ENCODE data around the gene PXYLP1. TPM values are rescaled to one million over a fixed set of nuclear protein-coding genes. Genes with fewer than 3 reads are reported as not detected.

Gene PXYLP1
- total RNA-seq, 1 experiment from 2014 or later = 16.3 TPM

DNA sequence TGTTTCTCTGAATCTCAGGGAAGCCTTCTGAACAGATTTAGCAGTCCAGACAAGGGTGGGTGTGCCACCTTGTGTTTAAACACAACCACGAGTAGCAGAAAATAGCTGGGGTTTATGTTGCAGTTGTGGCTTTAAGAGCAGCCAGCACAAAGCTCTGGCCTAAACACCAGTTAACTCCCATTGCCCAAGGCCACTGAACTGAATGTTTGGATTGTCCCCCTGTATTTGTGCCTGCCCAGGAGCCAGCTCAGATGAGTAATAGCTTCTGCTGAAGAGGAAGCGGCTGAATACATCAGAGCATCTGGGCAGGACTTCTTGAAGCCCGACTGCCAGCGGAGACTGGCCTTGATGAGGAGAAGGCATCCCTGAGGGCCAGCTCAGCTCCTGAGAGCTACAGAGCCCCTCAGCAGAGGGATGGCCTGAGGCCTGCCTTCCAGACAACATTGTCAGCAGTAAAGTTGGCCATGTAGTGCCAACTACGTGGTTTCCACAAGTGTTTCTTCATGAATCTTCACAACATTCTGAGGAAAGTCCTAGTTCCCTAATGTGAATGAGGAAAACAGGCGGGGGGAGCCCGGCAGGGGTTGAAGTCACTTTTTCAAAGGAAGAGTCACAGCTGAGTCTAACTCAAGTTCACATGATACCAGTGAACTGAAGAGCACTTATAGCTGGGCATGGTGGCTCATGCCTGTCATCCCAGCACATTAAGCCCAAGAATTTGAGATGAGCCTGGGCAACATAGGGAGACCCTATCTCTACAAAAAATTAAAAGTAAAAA lies 70.9 kb downstream of the PXYLP1 start:
- H3K36me3 Mint-ChIP-seq (ENCODE audit: insufficient read depth, unreplicated experiment) = no peaks in the 10 kb centered on the region
- TF ChIP-seq, protein P1, sequence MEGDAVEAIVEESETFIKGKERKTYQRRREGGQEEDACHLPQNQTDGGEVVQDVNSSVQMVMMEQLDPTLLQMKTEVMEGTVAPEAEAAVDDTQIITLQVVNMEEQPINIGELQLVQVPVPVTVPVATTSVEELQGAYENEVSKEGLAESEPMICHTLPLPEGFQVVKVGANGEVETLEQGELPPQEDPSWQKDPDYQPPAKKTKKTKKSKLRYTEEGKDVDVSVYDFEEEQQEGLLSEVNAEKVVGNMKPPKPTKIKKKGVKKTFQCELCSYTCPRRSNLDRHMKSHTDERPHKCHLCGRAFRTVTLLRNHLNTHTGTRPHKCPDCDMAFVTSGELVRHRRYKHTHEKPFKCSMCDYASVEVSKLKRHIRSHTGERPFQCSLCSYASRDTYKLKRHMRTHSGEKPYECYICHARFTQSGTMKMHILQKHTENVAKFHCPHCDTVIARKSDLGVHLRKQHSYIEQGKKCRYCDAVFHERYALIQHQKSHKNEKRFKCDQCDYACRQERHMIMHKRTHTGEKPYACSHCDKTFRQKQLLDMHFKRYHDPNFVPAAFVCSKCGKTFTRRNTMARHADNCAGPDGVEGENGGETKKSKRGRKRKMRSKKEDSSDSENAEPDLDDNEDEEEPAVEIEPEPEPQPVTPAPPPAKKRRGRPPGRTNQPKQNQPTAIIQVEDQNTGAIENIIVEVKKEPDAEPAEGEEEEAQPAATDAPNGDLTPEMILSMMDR (IDR thresholded peaks at IDR 0.05; ENCODE audit: unreplicated experiment) = no peak
- no peak for DNase-seq
- intact Hi-C loops (cut with micrococcal nuclease; ENCODE audit: unreplicated experiment) = loop anchor here (1.0 to 10.0 kb wide), 3 partner anchors 150 to 342 kb away; no protein-coding TSS in a partner anchor
- BruUV-seq (replicated peaks) = no TSS peak
- H3K27ac Mint-ChIP-seq (ENCODE audit: unreplicated experiment) = no peak overlapping the region
- H3K27me3 Mint-ChIP-seq (ENCODE audit: unreplicated experiment) = peaks cover 8% of the 10 kb centered on the region
- H3K9me3 Mint-ChIP-seq (ENCODE audit: low read depth, unreplicated experiment) = no peaks in the 10 kb centered on the region
- no peaks in the 10 kb centered on the region for H3K4me1 Mint-ChIP-seq (ENCODE audit: low read depth, unreplicated experiment)
- CTCF ChIA-PET = interaction anchor here (0.8 to 3.6 kb wide), 4 partner anchors 71 to 153 kb away, joined by 3 to 19 read pairs (median 10); partner anchors contain the start of gene PXYLP1
- no peak overlapping the region for H3K4me3 Mint-ChIP-seq (ENCODE audit: low read depth, unreplicated experiment)

DNA sequence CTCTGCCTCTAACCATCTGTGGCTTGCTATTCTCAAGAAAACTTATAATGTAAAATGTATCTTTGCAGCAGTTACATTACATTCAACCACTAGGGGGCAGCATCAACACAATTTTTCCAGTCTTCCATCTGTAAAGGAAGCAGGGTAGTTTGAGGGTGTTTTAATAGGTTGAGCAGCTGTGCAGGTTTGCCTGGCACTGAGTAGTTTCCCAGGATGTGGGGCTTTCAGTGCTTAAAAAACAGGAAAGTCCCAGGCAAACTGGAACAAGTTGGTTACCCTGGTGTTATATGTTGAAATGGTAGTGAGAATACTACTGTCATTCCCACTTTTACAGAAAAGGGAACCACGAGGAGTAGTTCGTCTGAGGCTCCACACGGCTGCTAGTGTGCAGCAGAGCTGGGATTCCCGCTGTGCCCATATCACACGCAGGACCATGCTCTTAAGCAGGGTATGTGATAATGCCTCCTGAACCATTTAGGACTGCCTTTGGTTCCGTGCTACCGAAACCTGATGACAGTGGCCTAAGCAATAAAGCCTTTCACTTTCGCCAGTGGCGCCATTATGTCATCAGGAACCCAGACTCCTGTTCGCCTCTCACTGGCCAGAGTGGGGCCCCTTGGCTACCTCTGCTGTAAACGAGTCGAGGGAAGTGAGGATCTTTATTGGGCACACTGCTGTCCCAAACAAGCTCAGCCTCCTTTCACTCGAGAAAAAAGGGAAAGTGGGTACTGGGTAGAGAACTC lies 72.0 kb downstream of the PXYLP1 start:
- peaks cover 19% of the 10 kb centered on the region for H3K27me3 Mint-ChIP-seq (ENCODE audit: unreplicated experiment)
- intact Hi-C loops (cut with micrococcal nuclease; ENCODE audit: unreplicated experiment) = loop anchor here (1.0 to 10.0 kb wide), 3 partner anchors 149 to 341 kb away; no protein-coding TSS in a partner anchor
- BruUV-seq (replicated peaks) = no TSS peak
- no peak overlapping the region for H3K27ac Mint-ChIP-seq (ENCODE audit: unreplicated experiment)
- CTCF ChIA-PET = interaction anchor here (0.6 to 3.6 kb wide), 8 partner anchors 43 to 318 kb away, joined by 3 to 19 read pairs (median 4); no protein-coding TSS in a partner anchor
- no peaks in the 10 kb centered on the region for H3K9me3 Mint-ChIP-seq (ENCODE audit: low read depth, unreplicated experiment)
- DNase-seq = peak; percentile 89
- no peaks in the 10 kb centered on the region for H3K36me3 Mint-ChIP-seq (ENCODE audit: insufficient read depth, unreplicated experiment)
- H3K4me1 Mint-ChIP-seq (ENCODE audit: low read depth, unreplicated experiment) = peaks cover 7% of the 10 kb centered on the region
- H3K4me3 Mint-ChIP-seq (ENCODE audit: low read depth, unreplicated experiment) = no peak overlapping the region
- TF ChIP-seq, protein P1 (IDR thresholded peaks at IDR 0.05; ENCODE audit: unreplicated experiment) = peak; percentile 82

DNA sequence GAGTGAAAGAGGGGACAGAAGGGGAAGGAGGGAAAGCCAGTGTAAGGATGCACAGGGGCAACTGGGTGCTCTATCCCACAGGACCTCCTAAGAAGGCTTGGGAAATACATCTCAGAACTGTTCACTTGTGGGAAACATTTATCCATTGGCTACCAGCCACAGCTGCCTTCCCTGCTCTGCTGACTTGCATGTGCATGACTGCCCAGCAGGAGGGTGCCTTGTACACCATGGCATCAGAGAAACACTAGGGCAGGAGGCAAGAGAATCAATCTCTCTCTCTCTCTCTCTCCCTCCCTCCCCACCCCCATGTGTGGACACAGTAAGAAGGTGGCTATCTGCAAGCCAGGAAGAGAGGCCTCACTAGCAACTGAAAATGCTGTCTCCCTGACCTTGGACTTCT lies 73.8 kb downstream of the PXYLP1 start:
- Mint-ChIP-seq H3K27ac (ENCODE audit: unreplicated experiment) (no peak overlapping the region), H3K27me3 (ENCODE audit: unreplicated experiment) (peaks cover 21% of the 10 kb centered on the region), H3K4me1 (ENCODE audit: low read depth, unreplicated experiment) (peaks cover 13% of the 10 kb centered on the region), H3K36me3 (ENCODE audit: insufficient read depth, unreplicated experiment) (peaks cover 2% of the 10 kb centered on the region), H3K4me3 (ENCODE audit: low read depth, unreplicated experiment) (no peak overlapping the region), H3K9me3 (ENCODE audit: low read depth, unreplicated experiment) (no peaks in the 10 kb centered on the region)
- peak; percentile 46 for DNase-seq
- no TSS peak for BruUV-seq (replicated peaks)
- TF ChIP-seq, protein P1 (IDR thresholded peaks at IDR 0.05; ENCODE audit: unreplicated experiment) = peak; percentile 48
- intact Hi-C loops (cut with micrococcal nuclease; ENCODE audit: unreplicated experiment) = loop anchor here (10.0 kb wide), 1 partner anchor 339 kb away; no protein-coding TSS in a partner anchor
- CTCF ChIA-PET = interaction anchor here (0.6 to 3.6 kb wide), 11 partner anchors 10 to 182 kb away, joined by 3 to 19 read pairs (median 4); no protein-coding TSS in a partner anchor

DNA sequence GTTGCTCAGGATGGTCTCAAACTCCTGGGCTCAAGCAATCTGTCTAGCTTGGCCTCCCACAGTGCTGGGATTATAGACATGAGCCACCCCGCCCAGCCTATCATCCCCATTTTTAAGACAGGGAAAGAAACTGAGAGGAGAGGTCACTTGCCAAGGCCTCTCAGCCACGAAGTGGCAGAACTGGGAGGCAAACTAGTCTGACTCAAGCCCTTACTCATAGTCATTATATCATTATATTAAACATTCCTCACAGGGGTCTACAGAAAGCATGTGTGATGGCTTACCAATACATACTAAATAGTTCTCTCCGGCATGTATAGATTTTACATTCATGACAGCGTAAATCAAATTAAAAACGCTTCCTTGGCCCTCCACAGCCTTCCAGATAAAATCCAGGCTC lies 74.7 kb downstream of the PXYLP1 start:
- TF ChIP-seq, protein P1 (IDR thresholded peaks at IDR 0.05; ENCODE audit: unreplicated experiment) = no peak
- peaks cover 11% of the 10 kb centered on the region for H3K36me3 Mint-ChIP-seq (ENCODE audit: insufficient read depth, unreplicated experiment)
- no peaks in the 10 kb centered on the region for H3K9me3 Mint-ChIP-seq (ENCODE audit: low read depth, unreplicated experiment)
- H3K4me1 Mint-ChIP-seq (ENCODE audit: low read depth, unreplicated experiment) = peaks cover 21% of the 10 kb centered on the region
- no peak for DNase-seq
- no peak overlapping the region for H3K27ac Mint-ChIP-seq (ENCODE audit: unreplicated experiment)
- intact Hi-C loops (cut with micrococcal nuclease; ENCODE audit: unreplicated experiment) = loop anchor here (10.0 kb wide), 1 partner anchor 339 kb away; no protein-coding TSS in a partner anchor
- CTCF ChIA-PET = interaction anchor here (0.6 to 1.6 kb wide), 6 partner anchors 24 to 149 kb away, joined by 3 to 6 read pairs (median 4); no protein-coding TSS in a partner anchor
- H3K4me3 Mint-ChIP-seq (ENCODE audit: low read depth, unreplicated experiment) = no peak overlapping the region
- peaks cover 21% of the 10 kb centered on the region for H3K27me3 Mint-ChIP-seq (ENCODE audit: unreplicated experiment)
- BruUV-seq (replicated peaks) = no TSS peak
